KMS-11 (cell line): ENCODE data around the gene PEX14.

ENCODE experiments used
- H2AFZ ChIP-seq: fragments of 200-600 bp; sonication (generic); 2 replicates; pipeline ENCODE4 v1.6.1; 2016; ENCODE audit warnings: antibody characterized with exemption, mixed run types, low read depth
- H3K27ac ChIP-seq: fragments of 200-600 bp; sonication (generic); 2 replicates; pipeline ENCODE4 v1.6.1; 2016; ENCODE audit warnings: mild to moderate bottlenecking, mixed run types
- H3K27me3 ChIP-seq: fragments of 200-600 bp; sonication (generic); 2 replicates; pipeline ENCODE4 v1.6.1; 2017; ENCODE audit warnings: mild to moderate bottlenecking, low read depth, mixed run types, moderate library complexity; ENCODE audit not compliant: insufficient read depth
- H3K36me3 ChIP-seq: fragments of 200-600 bp; sonication (generic); 2 replicates; pipeline ENCODE4 v1.6.1; 2017; ENCODE audit warnings: mild to moderate bottlenecking, mixed run types; ENCODE audit not compliant: insufficient read depth
- H3K4me1 ChIP-seq: fragments of 200-600 bp; sonication (generic); 2 replicates; pipeline ENCODE4 v1.6.1; 2016; ENCODE audit warnings: mild to moderate bottlenecking, low read depth, mixed run types; ENCODE audit not compliant: poor library complexity, severe bottlenecking
- H3K4me2 ChIP-seq: fragments of 200-600 bp; sonication (generic); 2 replicates; pipeline ENCODE4 v1.7.0; 2016; ENCODE audit warnings: mild to moderate bottlenecking, mixed run types
- H3K4me3 ChIP-seq: fragments of 200-600 bp; sonication (generic); IDR thresholded peaks from 2 replicates; pipeline ENCODE4 v1.6.1; 2017; ENCODE audit warnings: low read depth, low read length, mixed read lengths; ENCODE audit not compliant: insufficient read depth
- H3K79me2 ChIP-seq: fragments of 200-600 bp; sonication (generic); 2 replicates; pipeline ENCODE4 v1.6.1; 2016; ENCODE audit warnings: low read depth, mixed run types; ENCODE audit not compliant: insufficient read depth
- H3K9ac ChIP-seq: fragments of 200-600 bp; sonication (generic); 2 replicates; pipeline ENCODE4 v1.6.1; 2016; ENCODE audit warnings: mild to moderate bottlenecking, mixed run types
- H4K20me1 ChIP-seq: fragments of 200-600 bp; sonication (generic); 2 replicates; pipeline ENCODE4 v1.6.1; 2016; ENCODE audit warnings: mild to moderate bottlenecking, mixed run types; ENCODE audit not compliant: insufficient read depth
- TF ChIP-seq, protein P1 (sequence below): fragments of 200-600 bp; sonication (generic); conservative IDR thresholded peaks from 2 replicates; pipeline ENCODE4 v1.6.1; 2017; ENCODE audit warnings: low read depth, mild to moderate bottlenecking, antibody characterized with exemption, low read length, moderate library complexity, mixed read lengths

Gene PEX14

GRCh38 chr1:10651793-10652192 is 177.0 kb downstream of the PEX14 start:
- Histone ChIP-seq H3K9ac (no peak overlapping the region), H3K4me2 (no peak overlapping the region), H3K4me1 (no peaks in the 10 kb centered on the region), H3K27ac (no peak overlapping the region), H4K20me1 (no peaks in the 10 kb centered on the region), H3K4me3 (no peak overlapping the region), H3K36me3 (no peaks in the 10 kb centered on the region), H3K79me2 (no peaks in the 10 kb centered on the region), H2AFZ (no peak overlapping the region), H3K27me3 (peaks cover 93% of the 10 kb centered on the region)
- TF ChIP-seq, protein P1, sequence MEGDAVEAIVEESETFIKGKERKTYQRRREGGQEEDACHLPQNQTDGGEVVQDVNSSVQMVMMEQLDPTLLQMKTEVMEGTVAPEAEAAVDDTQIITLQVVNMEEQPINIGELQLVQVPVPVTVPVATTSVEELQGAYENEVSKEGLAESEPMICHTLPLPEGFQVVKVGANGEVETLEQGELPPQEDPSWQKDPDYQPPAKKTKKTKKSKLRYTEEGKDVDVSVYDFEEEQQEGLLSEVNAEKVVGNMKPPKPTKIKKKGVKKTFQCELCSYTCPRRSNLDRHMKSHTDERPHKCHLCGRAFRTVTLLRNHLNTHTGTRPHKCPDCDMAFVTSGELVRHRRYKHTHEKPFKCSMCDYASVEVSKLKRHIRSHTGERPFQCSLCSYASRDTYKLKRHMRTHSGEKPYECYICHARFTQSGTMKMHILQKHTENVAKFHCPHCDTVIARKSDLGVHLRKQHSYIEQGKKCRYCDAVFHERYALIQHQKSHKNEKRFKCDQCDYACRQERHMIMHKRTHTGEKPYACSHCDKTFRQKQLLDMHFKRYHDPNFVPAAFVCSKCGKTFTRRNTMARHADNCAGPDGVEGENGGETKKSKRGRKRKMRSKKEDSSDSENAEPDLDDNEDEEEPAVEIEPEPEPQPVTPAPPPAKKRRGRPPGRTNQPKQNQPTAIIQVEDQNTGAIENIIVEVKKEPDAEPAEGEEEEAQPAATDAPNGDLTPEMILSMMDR, result no peak

DNA sequence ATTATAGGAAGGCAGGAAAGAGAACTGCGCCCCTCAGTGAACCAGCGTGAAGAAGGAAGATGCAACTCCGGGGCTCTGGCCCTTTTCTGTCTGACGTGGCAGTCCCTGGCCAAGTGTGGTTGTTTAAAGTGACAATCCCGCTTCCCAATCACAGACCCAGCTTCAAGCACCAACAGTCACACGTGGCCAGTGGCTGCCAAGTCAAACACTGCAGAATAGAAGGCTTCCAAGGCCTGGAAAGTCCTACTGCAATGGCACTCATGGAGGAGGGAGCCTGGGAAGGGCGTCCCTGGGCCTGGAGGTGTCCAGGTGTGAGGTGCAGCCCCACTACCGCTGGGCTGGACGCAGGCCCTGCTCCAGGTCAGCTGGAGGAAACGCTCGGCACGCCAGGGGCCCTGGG is 177.9 kb downstream of the PEX14 start:
- H3K4me2 ChIP-seq, result no peak overlapping the region
- no peaks in the 10 kb centered on the region for H3K36me3 ChIP-seq
- H3K4me1 ChIP-seq, result no peaks in the 10 kb centered on the region
- H3K79me2 ChIP-seq, result no peaks in the 10 kb centered on the region
- no peak overlapping the region for H2AFZ ChIP-seq
- H3K27ac ChIP-seq, result no peak overlapping the region
- TF ChIP-seq, protein P1, result no peak
- H3K9ac ChIP-seq, result no peak overlapping the region
- no peak overlapping the region for H3K4me3 ChIP-seq
- no peaks in the 10 kb centered on the region for H4K20me1 ChIP-seq
- peaks cover 94% of the 10 kb centered on the region for H3K27me3 ChIP-seq

GRCh38 chr1:10653370-10654125 is 178.8 kb downstream of the PEX14 start:
- TF ChIP-seq, protein P1, result no peak
- Histone ChIP-seq H3K27me3 (peaks cover 94% of the 10 kb centered on the region), H3K36me3 (no peaks in the 10 kb centered on the region), H3K79me2 (no peaks in the 10 kb centered on the region), H3K4me1 (no peaks in the 10 kb centered on the region), H3K9ac (no peak overlapping the region), H3K4me2 (no peak overlapping the region), H4K20me1 (no peaks in the 10 kb centered on the region), H3K27ac (no peak overlapping the region), H3K4me3 (no peak overlapping the region), H2AFZ (no peak overlapping the region)

- TF ChIP-seq, protein P1, result no peak
- no peaks in the 10 kb centered on the region for H3K36me3 ChIP-seq
Observed at GRCh38 chr1:10655002-10655401, 180.3 kb downstream of the PEX14 start.

More at GRCh38 chr1:10655002-10655401, 180.3 kb downstream of the PEX14 start:
- no peak overlapping the region for H2AFZ ChIP-seq
- H3K9ac ChIP-seq, result no peak overlapping the region
- H3K27me3 ChIP-seq, result peaks cover 91% of the 10 kb centered on the region
- no peaks in the 10 kb centered on the region for H3K79me2 ChIP-seq
- H3K27ac ChIP-seq, result no peak overlapping the region
- H3K4me3 ChIP-seq, result no peak overlapping the region
- no peaks in the 10 kb centered on the region for H4K20me1 ChIP-seq
- no peaks in the 10 kb centered on the region for H3K4me1 ChIP-seq
- H3K4me2 ChIP-seq, result no peak overlapping the region
